ENCODE measurements around the gene TMEM186.
"Not testable (repeated sequence)": the region's sequence is repeated elsewhere in the genome, so short reads cannot be mapped to it uniquely, and the experiment has no call there.

Gene TMEM186

GRCh38 chr16:8812162-8812843 lies 14.9 kb upstream of the TMEM186 start:
- DNase-seq, result no peak

- DNase-seq, result no peak
Observed at GRCh38 chr16:8808613-8809353, 11.3 kb upstream of the TMEM186 start.

GRCh38 chr16:8808009-8808408 lies 10.6 kb upstream of the TMEM186 start:
- DNase-seq, result no peak

- no peak for DNase-seq
Observed at GRCh38 chr16:8807189-8807588, 9.8 kb upstream of the TMEM186 start.

- no peak for DNase-seq
Observed at GRCh38 chr16:8806272-8806983, 9.0 kb upstream of the TMEM186 start.

GRCh38 chr16:8804313-8804712 lies 6.9 kb upstream of the TMEM186 start:
- DNase-seq, result no peak

DNA sequence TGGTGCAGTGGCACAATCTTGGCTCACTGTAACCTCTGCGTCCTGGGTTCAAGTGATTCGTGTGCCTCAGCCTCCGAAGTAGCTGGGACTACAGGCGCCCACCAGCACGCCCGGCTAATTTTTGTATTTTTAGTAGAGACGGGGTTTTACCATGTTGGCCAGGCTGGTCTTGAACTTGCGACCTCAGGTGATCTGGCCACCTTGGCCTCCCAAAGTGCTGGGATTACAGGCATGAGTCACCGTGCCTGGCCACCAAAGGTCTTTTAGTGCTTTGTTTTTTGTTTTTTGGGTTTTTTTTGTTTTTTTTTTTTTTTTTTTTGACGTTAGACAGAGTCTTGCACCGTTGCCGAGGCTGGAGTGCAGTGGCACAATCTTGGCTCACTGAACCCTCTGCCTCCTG lies 6.3 kb upstream of the TMEM186 start:
- DNase-seq, result not testable (repeated sequence)

GRCh38 chr16:8801701-8802100 lies 4.3 kb upstream of the TMEM186 start:
- DNase-seq, result no peak

DNA sequence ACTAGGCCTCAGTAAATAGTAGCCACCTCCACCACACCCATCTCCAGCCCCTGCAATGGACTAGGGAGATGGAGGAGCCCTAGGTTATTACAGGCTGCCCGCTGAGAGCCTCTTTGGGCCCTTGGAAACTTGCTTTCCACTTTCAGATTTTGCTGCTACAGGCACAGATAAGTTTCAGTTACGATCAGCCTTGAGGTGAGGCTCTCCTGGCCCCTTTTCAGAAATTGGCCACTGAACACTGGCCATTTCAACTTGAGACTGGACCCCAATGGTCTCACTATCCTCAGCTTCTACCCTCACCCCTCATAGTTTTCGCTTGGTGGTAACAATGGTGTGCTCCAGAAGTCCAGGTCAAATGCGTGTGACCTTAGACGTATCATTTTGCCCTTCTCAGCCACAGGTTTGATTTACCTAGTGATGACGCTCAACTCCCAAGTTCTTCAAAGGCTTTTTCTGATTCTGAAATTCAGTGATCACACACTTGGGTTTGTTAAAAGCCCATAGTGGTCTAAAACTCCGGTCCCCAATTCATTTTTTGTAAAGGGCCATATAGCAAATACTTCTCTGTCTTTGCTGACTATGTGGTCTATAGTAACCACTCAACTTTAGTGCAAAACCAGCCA lies 1.2 kb upstream of the TMEM186 start:
- DNase-seq, result no peak

DNA sequence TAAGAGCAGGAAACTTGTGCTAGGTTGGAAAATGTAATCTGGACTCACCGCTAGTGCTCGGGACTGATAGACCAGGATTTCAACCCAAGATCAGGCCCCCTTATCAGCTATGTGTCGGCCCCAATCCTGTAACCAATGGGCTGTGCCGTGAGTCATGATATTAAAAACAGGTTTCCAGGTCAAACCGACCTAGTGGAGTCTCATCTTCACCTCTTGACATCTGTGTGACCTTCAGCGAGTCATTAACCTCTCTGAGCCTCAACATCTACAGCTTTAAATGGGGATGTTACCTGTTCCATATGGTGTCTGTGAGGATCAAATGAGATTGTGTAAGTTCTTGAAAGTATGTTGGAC lies 712 bp upstream of the TMEM186 start:
- DNase-seq, result no peak

DNA sequence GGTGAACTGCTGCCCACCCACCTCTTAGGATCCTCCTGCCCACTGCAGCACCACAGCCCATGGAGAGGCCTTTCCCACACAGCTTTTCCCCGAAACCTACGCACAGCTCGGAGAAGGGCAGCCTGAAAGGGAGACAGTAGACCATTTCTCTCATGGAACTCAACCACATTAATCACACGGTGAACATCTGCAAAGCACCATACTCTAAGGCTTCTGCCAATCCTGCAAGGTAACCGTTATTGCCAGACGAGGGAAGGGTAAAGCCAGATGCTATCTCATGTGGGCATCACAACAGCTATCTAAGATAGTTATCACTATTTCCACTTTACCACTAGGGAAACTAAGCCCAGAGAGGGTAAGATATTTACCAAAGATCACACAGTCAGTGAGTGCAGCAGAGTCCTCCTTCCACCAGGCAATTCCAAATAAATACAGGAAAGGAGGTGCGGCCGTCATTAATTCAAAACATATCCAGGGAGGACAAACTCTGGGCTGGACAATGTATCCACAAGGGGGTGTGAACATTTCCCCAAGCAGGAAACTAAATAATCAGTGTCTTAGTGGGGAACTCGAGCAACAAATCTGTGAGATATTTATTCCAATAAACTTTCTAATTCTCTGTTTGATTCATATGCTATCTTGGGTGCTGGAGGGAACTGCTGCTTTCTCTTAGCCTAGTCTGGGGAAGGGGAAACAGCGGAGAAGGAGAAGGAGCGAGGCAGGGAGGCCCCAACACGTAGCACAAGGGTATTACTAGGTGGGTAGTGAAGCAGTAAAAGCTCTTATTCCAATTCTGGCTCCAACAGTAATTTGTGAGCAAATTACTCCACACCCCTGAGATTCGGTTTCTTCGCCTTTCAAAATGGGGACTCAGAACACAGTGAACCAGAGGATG lies 723 bp downstream of the TMEM186 start:
- no peak for DNase-seq

- no peak for DNase-seq
Observed at GRCh38 chr16:8795818-8796217, 1.6 kb downstream of the TMEM186 start.

- DNase-seq, result no peak
Observed at GRCh38 chr16:8795091-8795490, 2.3 kb downstream of the TMEM186 start.

- no peak for DNase-seq
Observed at GRCh38 chr16:8788578-8789172, 8.8 kb downstream of the TMEM186 start.

DNA sequence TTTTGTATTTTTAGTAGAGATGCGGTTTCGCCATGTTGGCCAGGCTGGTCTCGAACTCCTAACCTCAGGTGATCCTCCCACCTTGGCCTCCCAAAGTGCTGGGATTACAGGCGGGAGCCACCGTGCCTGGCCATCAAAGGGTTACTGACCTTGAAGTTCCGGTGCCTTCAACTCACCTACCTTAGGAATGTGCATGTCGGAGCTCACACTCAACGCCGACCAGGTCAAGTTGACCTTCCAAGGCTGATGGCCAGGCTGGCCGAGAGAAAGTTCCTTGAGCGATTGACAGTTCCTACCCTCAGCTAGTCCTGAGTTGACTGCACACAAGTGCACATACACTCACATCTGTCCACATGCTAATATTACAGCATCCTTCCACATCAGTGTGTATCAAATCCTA lies 11.1 kb downstream of the TMEM186 start:
- not testable (repeated sequence) for DNase-seq

- DNase-seq, result no peak
Observed at GRCh38 chr16:8785408-8785807, 12.0 kb downstream of the TMEM186 start.

GRCh38 chr16:8782673-8783072 lies 14.8 kb downstream of the TMEM186 start:
- DNase-seq, result no peak

DNA sequence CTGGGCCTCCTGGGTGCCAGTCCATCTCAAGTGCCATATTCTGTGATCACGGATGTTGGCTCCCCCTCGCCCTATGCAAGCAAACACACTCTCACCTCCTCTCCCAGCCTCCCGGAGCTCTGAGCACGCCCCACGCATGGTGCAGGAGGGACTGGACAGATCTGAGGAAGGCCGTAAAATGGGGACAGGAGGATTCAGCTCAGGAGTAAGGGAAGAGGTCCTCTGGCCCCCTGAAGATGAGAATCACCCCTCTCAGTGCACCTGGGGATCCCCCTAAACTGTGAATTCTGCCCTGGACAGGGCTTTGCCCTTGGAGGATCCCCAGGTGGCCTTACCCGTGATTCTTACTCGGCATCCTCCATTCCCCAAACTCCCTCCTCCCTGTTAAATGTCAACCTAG lies 15.6 kb downstream of the TMEM186 start:
- DNase-seq, result no peak

GRCh38 chr16:8777217-8777616 lies 20.2 kb downstream of the TMEM186 start:
- DNase-seq, result no peak

DNA sequence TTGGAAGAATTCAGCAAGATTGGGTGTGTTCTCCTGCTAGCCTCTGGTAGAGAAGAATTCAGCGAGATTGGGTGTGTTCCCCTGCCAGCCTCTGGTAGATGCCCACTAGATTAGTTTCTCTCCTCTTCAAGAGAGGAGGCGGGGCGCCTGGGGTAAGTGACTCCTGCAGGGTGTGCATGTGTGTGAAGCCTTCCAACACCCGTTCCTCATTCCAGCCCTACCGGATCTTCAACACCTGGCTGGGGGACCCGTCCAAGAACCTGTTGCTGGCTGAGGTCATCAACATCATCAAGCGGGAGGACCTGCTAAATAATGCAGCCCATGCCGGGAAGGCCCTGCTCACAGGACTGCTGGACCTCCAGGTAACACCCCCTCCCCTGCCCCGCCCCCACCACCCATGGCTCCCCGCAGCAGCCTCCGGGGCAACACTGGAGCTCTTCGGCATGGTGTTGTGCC lies 21.3 kb downstream of the TMEM186 start:
- DNase-seq, result no peak

GRCh38 chr16:8775359-8775758 lies 22.1 kb downstream of the TMEM186 start:
- DNase-seq, result no peak

DNA sequence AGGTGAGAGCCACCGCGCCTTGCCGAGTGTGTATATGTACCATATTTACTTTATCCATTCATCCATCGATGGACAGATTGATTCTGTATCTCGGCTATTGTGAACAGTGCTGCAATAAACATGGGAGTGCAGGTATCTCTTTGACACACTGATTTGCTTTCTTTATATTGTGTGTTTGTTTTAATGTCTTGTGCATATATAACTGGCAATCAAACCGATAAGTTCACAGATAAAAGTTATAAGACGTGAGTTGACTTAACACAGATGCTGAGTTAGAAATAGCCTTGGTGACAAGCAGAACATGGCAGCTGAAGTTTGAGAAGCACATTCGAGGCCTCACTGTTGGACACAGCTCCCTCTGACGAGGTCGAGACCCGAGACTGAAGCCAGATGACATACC lies 23.2 kb downstream of the TMEM186 start:
- DNase-seq, result no peak
